GM21423 (cell line): ENCODE results near the gene ADAM30.

Source experiments
- ATAC-seq: cut with Tn5 transposase; IDR thresholded peaks from one replicate; pipeline ENCODE4 v1.9.1; 2021; ENCODE audit warnings: mild to moderate bottlenecking, moderate library complexity; ENCODE audit not compliant: unreplicated experiment

Gene ADAM30

GRCh38 chr1:119909890-119910596 is 13.7 kb upstream of the ADAM30 start:
- ATAC-seq, result no peak

GRCh38 chr1:119908661-119909060 is 12.3 kb upstream of the ADAM30 start:
- no peak for ATAC-seq

GRCh38 chr1:119906927-119907652 is 10.8 kb upstream of the ADAM30 start:
- ATAC-seq, result no peak

GRCh38 chr1:119903443-119903835 is 7.1 kb upstream of the ADAM30 start:
- no peak for ATAC-seq

GRCh38 chr1:119902775-119903442 is 6.6 kb upstream of the ADAM30 start:
- ATAC-seq, result no peak

GRCh38 chr1:119898981-119899720 is 2.8 kb upstream of the ADAM30 start:
- ATAC-seq, result no peak

GRCh38 chr1:119898530-119898929 is 2.2 kb upstream of the ADAM30 start:
- ATAC-seq, result no peak

GRCh38 chr1:119895102-119895501 is 1.2 kb downstream of the ADAM30 start:
- no peak for ATAC-seq

- no peak for ATAC-seq
Observed at GRCh38 chr1:119893827-119894700, 2.3 kb downstream of the ADAM30 start.

- ATAC-seq, result no peak
Observed at GRCh38 chr1:119893238-119893791, 3.0 kb downstream of the ADAM30 start.

- no peak for ATAC-seq
Observed at GRCh38 chr1:119891386-119891785, 4.9 kb downstream of the ADAM30 start.

GRCh38 chr1:119888476-119888875 is 7.8 kb downstream of the ADAM30 start:
- ATAC-seq, result no peak

GRCh38 chr1:119887427-119887826 is 8.9 kb downstream of the ADAM30 start:
- no peak for ATAC-seq

GRCh38 chr1:119885903-119886783 is 10.2 kb downstream of the ADAM30 start:
- no peak for ATAC-seq

- ATAC-seq, result no peak
Observed at GRCh38 chr1:119884711-119885110, 11.6 kb downstream of the ADAM30 start.

GRCh38 chr1:119883826-119884225 is 12.5 kb downstream of the ADAM30 start:
- no peak for ATAC-seq

GRCh38 chr1:119882132-119883049 is 13.9 kb downstream of the ADAM30 start:
- ATAC-seq, result no peak
